HuH-7.5 (cell line): Measurements from ENCODE around the gene CORO7.
"Not testable (repeated sequence)": the region's sequence is repeated elsewhere in the genome, so short reads cannot be mapped to it uniquely, and the experiment has no call there.

Experiments
- DNase-seq: peaks from one replicate; pipeline ENCODE4 v3.0.0; 2011; ENCODE audit warnings: low spot score

The CORO7 gene

DNA sequence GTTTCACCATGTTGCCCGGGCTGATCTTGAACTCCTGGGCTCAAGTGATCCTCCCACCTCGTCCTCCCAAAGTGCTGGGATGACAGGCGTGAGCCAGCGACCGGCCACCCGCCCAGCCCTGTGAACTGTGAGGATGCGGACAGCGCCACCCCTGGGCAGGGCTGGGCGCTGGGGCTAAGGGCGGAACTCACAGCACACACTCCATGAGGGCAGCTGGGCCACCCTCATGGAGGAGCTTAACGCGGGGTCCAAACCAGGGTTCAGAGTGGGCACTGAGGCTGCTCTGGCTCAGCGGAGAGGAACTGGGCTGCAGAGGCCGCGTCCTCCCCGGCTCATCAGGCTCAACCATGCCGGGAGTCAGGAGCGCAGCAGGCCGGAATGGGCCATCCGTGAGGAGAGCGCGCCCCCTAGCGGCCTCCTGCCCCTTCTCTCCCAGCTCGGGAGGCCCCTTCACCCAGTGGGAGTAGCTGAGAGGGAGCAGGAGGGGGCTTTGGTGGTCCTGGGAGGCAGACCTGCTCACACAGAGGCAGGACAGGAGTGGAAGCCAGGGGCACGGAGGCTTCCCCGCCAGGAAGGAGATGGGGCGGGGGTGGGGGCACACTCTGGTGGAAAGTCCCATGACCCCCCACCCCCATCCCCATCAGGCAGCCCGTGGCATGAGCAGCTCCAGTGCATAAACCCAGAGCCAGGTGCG, 13.8 kb downstream of the CORO7 start:
- DNase-seq: peak; percentile 94

DNA sequence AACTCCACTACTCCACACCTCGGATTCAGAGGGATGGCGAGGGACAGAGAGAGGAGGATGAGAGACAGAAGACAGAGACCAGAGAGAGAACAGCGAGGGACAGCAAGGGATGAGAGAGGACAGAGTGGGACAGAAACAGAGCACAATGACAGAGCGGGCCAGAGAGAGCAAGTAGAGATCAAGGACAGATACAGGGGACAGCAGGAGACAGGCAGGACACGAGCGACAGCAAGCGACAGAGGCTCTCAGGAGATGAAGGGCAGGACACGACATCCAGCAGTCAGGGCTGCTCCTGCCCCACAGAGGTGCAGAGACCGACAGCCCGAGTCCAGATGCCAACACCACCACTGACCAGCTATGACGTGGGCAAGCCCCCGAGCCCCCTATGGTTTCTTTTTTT, 14.9 kb downstream of the CORO7 start:
- DNase-seq: no peak

DNA sequence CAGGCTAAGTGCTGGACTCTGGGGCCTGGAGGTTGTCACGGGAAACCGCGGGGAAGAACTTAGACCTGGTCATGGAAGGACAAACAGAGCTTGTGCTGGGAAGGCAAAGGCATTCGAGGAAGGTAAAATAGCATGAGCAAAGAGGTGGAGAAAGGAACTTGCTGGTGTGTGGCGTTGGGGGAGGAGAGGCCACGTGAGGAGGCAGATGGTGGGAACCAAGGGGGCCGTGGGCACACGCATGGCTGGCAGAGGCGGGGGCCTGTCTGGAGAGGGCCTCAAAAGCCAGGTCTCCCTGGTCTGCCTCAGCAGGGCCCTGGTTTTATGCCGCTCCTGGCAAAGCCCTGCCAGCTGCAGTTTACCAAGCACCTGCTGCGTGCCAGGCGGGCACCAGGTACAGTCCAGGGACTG, 15.3 kb downstream of the CORO7 start:
- no peak for DNase-seq

DNA sequence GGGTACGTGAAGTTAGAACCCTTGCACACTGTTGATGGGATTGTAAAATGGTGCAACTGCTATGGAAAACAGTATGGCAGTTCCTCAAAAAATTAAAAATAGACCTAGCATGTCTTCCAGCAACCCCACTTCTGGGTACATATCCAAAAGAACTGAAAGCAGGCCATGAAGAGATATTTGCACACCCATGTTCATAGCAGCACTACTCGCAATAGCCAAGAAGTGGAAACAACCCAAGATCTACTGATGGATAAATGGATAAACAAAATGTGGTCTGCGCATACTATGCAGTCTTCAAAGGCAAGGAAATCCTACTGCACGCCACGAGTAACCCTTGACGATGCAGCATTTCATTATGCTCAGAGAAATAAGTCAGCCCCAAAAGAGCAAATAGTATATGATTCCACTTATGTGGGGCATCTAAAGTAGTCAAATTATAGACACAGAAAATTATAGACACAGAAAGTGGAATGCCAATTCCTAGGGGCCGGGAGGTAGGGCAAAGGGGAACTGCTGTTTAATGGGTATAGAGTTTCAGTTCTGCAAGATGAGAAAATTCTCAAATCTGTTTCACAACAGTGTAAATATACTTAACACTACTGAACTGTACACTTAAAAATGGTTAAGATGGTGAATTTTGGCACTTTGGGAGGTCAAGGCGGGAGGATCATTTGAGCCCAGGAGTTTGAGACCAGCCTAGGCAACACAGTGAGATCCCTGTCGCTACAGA, 17.2 kb downstream of the CORO7 start:
- no peak for DNase-seq

DNA sequence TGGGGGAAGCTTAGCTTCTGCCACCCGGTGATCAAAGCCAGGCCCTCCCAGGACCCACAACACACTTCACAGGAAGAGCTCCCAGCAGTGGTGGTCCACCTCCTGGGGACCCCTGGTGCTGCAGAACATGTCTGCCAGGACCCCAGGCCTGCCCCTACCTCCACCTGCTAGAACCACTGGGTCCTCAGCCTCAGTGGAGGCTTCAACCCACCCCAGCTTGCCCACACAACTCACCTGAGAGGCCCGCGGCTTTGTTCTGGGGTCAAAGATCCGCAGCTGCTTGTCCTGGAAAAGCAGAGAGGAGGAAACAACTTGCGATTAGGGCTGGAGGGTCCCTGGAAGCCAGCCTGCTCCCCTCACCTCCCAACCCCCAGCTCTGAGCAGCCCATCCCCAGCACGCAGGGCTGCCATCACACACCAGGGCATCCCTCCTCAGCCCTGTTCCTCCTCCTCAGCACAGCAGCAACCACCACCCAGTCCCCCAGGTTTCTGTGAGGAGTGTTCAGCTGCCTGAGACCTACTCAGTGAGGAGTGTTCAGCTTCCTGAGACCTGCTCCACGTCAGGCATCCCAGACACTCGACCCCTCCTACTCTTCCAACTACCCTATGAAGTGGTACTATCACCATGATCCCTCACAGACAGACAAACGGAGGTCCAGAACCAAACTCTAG, 21.2 kb downstream of the CORO7 start:
- DNase-seq: no peak

DNA sequence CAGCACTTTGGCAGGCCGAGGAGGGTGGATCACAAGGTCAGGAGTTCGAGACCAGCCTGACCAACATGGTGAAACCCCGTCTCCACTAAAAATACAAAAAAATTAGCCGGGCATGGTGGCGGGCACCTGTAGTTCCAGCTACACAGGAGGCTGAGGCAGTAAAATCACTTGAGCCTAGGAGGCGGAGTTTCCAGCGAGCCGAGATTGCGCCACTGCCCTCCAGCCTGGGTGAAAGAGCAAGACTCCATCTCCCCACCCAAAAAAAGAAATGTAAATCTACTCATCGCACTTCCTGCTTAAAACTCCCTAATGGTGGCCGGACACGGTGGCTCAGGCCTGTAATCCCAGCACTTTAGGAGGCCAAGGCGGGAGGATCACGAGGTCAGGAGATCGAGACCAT, 22.5 kb downstream of the CORO7 start:
- not testable (repeated sequence) for DNase-seq

DNA sequence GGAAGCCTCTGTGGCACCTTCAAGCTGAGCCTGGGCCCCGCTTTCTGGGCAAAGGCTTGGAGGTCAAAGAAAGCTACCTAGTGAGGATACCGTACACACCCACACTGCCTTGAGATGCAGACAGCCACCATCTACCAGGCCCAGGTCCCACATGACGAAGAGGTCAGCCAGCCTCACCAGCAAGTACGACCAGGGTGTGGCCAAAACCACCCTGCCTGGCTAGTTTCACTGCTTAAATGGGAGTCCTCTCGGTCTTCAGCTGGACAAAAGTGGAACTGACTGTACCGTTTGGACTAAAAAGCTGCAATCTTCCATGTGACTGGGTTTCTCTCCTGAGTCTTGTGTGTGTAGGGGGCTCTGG, 23.2 kb downstream of the CORO7 start:
- DNase-seq: no peak

DNA sequence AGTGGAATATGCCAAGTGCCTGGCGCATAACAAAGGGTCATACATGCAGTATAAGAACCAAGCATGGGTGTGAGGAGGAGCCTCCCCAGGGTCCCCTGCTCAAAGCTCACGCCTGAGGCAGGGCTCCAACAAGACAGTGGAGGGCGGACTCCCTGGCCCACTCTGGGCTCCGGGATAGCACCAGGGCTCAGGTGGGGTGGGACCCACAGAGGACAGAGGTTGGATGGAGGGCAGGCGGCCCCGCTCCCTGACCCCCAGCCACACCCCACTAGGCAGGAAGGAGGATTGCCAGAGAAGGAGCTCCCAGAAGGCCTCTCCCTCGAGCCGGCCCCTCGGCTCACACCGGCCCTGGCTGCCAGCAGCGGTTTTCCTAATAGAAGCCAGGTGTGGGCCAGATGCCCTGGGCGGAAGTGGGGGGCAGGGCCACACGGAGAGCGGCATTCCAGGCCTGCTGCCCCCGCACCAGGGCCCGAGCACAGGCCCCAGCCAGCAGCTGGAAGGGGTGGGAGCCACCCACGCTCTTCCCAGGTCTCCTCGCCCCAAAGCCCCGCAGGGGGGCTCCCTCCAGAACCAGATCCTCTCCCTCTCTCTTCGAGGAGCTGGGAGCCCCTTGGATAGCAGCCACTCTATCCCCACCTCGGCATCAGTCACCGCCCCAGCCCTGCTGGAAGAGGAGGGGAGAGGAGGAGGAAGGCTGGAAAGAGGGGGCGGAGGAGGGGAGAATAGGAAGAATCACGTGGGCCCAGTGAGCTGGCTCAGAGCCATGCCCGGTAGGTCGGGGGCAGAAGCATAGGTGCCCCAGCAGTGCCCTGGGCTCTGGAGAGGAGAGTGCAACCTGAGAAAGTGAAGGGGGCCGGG, 23.8 kb downstream of the CORO7 start:
- no peak for DNase-seq

DNA sequence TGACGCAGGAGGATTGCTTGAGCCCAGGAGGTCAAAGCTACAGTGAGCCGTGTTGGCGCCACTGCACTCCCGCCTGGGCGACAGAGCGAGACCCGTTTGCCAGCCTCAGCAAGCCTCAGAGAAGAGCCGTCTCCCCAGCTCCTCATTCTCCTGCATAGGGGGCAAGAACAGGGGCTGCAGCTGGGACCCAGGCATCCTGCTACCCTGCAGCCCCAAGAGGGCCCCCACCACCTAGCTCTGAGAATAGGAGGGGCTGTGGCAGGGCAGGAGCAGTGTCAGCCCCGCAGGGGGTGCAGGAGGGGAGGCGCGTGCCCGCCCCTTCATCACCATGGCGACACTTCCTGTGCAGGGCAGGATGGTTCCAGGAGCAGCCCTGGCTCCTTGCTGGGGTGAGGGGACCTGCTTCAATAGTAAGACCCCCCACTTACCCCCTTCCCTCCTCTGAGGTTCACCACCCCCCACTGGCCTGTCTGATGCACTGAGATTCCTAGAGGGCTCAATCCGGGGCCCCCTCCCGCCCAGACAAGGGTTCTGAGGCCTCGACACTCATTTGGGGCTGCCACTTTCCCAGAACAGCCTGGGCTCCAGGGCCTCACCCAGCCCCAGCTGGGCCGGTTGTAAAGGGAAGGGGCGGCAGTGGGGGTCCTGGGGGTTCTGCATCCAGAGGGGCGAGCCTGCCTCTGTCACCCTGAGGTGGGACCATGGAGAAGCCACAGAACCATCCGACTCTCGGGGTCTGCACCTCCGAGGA, 24.6 kb downstream of the CORO7 start:
- no peak for DNase-seq

DNA sequence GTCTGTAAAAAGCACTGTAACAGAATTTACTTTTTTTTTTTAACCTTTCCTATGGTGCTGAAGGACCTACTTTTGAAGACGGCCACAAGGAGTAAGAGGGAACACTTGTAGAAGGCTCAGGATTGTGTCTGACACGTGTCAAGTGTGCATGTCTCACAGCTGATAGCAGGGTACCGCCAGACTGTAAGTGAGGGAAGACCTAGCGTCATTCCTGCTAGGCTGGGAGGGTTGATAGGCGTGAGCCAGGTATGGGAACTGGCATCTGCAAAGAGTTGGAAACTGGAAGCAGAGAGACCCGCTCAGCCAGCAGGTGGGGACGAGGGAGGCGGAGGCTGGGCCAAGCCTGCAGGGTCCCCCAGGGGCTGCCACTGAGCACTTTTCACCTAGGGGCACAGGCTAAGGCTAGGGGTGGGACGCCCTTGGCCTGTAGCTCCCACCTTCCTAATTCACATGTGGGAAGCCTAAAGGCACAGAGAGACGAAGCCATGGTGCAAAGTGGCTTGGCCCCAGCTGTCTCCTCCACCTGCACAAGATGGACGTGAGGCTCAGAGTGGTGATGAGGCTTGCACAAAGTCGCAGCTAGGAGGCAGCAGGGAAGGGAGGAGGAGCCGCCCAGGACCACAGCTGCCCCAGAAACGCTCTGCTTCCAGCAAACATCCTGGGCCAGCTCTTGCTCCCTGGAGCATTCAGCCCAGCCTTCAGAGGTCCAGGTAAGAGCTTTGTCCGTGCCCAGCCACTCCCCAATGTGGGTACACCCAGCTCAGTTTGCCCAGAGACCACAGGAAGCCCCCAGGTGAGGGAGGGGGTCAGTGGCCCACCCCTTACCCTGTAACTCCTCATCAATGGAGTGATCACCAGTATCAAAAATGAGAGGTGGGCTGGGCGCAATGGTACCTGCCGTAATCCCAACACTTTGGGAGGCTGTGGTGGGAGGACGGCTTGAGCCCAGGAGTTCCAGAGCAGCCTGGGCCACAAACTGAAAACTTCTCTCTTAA, 25.8 kb downstream of the CORO7 start:
- no peak for DNase-seq

DNA sequence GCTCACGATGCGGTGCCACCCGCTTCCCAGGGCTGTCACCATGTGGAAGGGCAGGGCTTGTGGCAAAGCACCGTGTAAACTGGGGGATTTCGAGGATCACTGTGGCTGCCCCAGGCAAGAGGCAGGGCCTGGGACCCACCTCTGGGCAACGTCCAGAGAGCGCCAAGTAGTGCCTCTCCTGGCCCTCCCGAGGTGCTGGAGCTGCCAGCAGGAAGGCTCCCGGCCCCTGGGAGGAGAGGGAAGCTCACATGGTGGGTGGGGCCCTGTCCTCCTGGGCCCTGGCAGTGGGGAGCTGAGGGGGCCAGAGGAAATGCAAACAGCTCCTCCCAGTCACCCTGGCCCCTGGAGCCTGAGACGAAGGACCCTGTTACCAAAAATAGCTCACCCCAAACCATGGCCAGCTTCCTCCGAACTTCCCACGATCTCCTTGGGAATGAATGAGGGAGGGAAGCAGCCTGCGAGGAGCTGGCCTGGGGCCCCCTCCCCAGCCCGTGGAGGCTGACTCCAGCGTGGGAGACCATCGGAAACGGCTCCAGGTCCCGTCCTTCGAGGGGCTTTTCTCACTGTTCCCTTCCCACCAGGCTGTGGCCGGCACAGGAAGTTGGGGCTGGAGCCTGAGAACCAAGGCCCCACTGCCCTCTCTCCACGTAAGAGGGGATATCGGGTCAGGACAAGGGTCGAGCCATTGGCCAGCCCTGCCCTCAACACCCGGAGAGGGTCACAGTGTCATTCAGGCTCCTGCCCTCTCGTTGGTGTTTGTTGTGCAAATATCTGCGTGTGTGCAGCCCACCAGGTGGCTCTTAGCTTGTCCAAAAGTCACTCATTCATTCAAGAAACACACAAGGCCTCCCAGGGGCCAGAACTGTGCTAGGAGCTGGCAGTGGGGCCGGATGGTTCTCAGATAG, 27.1 kb downstream of the CORO7 start:
- peak; percentile 60 for DNase-seq

DNA sequence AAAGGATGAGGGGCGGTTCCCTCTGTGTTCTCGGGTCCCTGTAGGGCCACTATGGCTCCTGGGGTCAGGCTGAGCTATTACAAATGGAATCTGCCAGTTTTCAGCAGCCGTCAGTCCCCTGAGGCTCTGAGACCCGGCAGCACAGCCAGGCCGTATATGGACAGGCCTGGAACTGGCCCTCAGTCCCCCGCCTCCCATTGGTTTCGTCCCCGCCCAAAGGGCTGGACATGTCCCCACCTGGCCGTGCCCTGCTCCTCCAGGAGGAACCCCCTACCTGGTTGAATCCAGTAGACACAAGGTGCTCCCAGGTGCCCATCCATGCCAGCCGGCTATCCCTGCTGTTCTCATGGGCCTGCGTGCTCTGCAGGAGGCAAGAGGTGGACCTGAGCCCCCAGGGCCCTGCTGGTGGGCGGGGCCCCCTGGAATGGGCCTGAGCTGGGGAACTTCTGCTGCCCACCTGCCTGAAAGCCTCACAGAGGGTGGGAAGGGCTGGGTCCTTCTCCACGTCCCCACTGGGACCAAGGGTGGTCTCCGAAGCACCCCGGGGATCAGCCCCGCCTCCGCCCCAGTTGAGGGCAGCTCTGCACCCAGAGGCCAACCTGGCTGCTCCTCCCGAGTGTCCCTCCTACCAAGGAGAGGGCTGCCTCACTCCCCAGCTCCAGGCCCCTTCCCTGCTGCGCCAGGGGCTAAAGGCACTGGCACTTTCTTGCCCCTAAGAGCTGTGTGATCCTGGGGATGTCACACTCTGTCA, 27.9 kb downstream of the CORO7 start:
- no peak for DNase-seq

DNA sequence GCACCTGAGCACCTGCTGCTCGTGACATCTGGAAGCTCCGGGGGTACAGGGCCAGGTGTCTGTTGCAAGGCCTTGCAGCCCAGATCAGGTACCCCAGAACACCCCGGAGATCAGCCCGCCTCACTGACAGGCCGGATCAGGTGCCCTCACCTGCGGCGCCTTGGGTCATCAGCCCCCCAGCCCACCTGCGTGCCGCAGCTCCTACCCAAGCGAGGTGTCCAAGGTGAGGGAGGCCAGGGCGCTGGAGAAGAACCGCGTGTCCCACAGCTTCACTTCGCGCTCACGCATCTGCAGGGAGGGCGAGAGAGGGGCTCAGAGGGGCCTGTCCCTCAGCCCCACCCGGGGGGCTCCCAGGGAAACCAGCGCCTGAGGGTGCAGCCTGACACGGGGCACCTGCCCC, 28.6 kb downstream of the CORO7 start:
- no peak for DNase-seq

DNA sequence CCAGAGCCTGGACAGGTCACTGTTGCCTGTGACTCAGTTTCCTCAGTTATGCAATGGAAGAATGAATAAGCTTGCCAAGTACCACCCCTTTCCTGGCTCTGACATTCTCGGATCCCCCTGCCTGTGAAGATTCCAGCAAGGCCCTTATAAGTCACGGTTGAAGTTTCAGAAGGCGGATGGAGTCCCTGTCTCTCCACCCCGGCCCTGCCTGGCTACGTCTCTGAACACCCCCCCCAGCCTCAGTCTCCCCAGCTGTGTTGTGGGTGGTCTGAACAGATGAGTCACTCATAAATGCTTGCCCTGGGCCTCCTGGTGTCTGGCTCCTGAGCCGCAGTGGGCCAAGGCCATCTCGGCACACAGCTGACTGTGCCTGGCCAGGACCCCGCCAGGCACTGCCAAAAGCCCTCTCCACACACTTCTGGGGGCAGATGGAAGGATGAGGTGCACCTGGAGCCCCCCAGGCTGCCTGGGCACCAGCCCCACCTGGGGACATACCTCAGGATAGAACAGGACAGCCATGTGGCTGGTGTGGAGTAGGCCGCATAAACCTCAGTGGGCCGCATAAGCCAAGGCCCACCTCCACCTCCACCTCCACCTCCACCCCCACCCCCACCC, 29.3 kb downstream of the CORO7 start:
- DNase-seq: no peak

DNA sequence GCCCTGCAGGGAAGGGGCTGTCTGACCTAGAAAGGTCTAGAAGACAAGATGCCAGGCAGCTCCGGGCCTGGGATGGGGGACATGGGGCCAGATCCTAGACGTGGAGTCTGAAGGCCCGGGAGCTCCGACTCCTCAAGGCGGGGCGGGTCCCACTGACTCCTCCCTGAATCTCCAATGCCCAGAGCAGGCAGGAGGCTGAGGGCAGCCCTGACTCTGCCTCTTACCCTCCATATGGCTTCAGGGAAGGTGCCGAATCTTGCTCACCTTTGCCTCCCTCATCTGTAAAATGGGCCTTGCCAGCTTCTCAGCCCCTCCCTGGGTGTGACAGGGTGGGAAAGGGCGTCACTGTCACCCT, 30.0 kb downstream of the CORO7 start:
- no peak for DNase-seq

DNA sequence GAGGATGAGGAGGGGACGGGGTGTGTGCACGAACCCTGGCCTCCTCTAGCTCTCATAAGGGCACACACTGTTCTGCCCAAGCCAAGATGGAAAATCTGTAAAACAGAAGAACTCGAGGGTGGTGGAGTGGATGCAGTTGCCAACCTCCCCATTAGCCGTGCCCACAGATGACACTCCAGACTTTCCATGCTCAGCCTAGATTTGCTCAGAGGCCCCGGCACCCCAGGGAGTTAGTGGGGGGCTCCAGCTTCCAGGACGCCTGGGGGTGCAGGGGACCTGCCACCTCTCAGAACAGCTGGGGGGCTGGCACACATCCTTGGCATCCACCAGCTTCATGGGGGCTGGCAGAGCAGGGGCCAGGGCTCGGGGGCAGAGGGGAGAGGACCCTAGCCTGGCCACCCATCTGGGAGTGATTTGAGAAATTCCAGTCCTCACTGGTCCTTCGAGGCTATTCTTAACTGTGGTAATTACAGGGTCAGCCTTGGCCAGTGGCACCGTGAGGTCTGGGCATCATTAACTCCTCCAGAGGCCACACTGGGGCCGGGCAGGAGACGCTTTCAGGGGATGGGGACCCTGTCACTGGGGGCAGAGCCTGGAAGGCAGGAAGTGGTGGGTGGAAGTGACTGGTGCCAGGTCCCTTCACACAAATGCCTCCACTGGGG, 30.5 kb downstream of the CORO7 start:
- no peak for DNase-seq

DNA sequence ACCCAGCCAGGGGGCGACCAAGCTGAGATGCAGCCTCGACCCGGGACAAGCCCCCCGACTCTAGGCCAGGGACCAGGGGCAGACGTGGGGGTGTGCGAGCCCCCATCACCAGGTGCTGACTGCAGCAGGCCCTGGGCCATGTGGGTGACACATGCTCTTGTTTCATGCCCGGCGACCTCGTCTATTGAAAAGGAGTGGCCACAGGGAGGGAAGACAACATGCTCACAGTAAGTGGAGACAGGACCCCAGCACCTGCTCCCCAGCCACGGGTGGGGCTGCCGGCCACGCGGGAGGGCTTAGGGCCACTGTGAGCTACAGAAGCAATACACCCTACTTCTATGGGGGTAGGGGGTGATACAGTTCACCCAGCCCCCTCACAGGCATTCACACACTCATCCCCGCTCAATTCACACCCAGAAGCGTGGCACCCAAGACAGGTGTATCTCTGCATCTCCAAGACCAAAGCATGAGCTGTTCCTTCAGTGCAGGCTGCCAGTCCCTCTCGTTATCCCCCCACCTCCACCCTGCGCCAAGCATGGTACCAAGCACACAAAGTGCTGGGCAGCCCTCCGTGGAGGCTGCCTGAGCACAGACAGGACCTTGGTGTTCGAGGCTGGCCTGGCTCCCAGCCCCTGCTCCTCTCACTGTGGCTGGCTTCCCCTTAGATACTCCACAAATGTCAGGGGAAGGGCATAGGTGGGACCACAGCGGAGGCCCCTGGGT, 31.2 kb downstream of the CORO7 start:
- DNase-seq: no peak
